OCI-LY7 (cell line): ENCODE data around the gene COL6A5. TPM values are rescaled to one million over a fixed set of nuclear protein-coding genes. Genes with fewer than 3 reads are reported as not detected.

Source experiments
- BruUV-seq: library from RNA; stranded (reverse); fragments of 400-500 nt; replicated peaks from 2 replicates; lab custom pipeline; 2021; lab: Mats Ljungman, UMichigan
- CTCF ChIA-PET: fragments of 300-600 bp; sonication (Branson Sonifier 250); formaldehyde crosslinking; loops from one replicate; lab custom pipeline; 2022; ENCODE audit warnings: antibody characterized with exemption; ENCODE audit not compliant: unreplicated experiment; lab: Charles Lee
- POLR2A ChIA-PET: fragments of 300-600 bp; sonication (Branson Sonifier 250); formaldehyde crosslinking; loops from one replicate; lab custom pipeline; 2022; ENCODE audit warnings: antibody characterized with exemption; lab: Charles Lee
- DNase-seq: peaks from one replicate; pipeline ENCODE4 v3.0.0-alpha.2; 2015; ENCODE audit warnings: low spot score
- H2AFZ ChIP-seq: fragments of 200-600 bp; sonication (generic), shearing (Covaris generic); 2 replicates; pipeline ENCODE4 v1.6.1; 2014; ENCODE audit warnings: mild to moderate bottlenecking, antibody characterized with exemption, low read length, moderate library complexity
- H3K27ac ChIP-seq: fragments of 200-600 bp; sonication (generic); 2 replicates; pipeline ENCODE4 v1.5.1; 2014; ENCODE audit warnings: mixed run types, low read depth, mild to moderate bottlenecking, moderate library complexity, low read length, inconsistent platforms; ENCODE audit not compliant: poor library complexity, severe bottlenecking
- H3K36me3 ChIP-seq: fragments of 200-600 bp; sonication (generic); 2 replicates; pipeline ENCODE4 v1.6.1; 2014; ENCODE audit warnings: mild to moderate bottlenecking, antibody characterized with exemption, low read length, moderate library complexity, mixed read lengths; ENCODE audit not compliant: insufficient read depth
- H3K4me1 ChIP-seq: fragments of 200-600 bp; sonication (generic); 2 replicates; pipeline ENCODE4 v1.5.1; 2014; ENCODE audit warnings: mild to moderate bottlenecking, low read length; ENCODE audit not compliant: insufficient read depth, poor library complexity, severe bottlenecking
- H3K4me2 ChIP-seq: fragments of 200-600 bp; sonication (generic); 2 replicates; pipeline ENCODE4 v1.6.1; 2014; ENCODE audit warnings: mild to moderate bottlenecking, low read length
- H3K4me3 ChIP-seq: fragments of 200-600 bp; sonication (generic); 2 replicates; pipeline ENCODE4 v1.5.1; 2014; ENCODE audit warnings: mild to moderate bottlenecking, low read depth, low read length; ENCODE audit not compliant: poor library complexity, severe bottlenecking
- H3K79me2 ChIP-seq: fragments of 200-600 bp; sonication (generic); 2 replicates; pipeline ENCODE4 v1.6.1; 2016; ENCODE audit warnings: low read depth, mild to moderate bottlenecking, low read length, moderate library complexity, mixed read lengths; ENCODE audit not compliant: insufficient read depth
- H3K9me2 ChIP-seq: fragments of 200-600 bp; sonication (generic); 2 replicates; pipeline ENCODE4 v1.6.1; 2016; ENCODE audit warnings: mild to moderate bottlenecking, low read length, mixed read lengths; ENCODE audit not compliant: insufficient read depth
- H3K9me3 ChIP-seq: fragments of 200-600 bp; sonication (generic); 2 replicates; pipeline ENCODE4 v1.6.1; 2014; ENCODE audit warnings: mild to moderate bottlenecking, mixed run types, low read length, mixed read lengths
- H4K20me1 ChIP-seq: fragments of 200-600 bp; sonication (generic); 2 replicates; pipeline ENCODE4 v1.6.1; 2014; ENCODE audit warnings: mild to moderate bottlenecking, antibody characterized with exemption, low read length, moderate library complexity, mixed read lengths; ENCODE audit not compliant: insufficient read depth
- EZH2phosphoT487 ChIP-seq: fragments of 200-600 bp; sonication (generic); IDR thresholded peaks from 2 replicates; pipeline ENCODE4 v1.6.1; 2018; ENCODE audit warnings: low read depth, borderline replicate concordance, mild to moderate bottlenecking, mixed run types, antibody characterized with exemption, low read length, moderate library complexity, mixed read lengths
- intact Hi-C: fragments of 100-400 bp; cut with micrococcal nuclease; formaldehyde crosslinking; loops from one replicate; pipeline ENCODE4 v1.10.0; 2022; ENCODE audit not compliant: unreplicated experiment
- total RNA-seq, 2 experiments: library from RNA; depleted of rRNA in 1 of 2; stranded (reverse); fragments of >200 nt in 1 of 2; shearing (Covaris generic) in 1 of 2; gene quantifications; 2 replicates each; pipeline ENCODE4 v1.2.3, GENCODE V29; 2014 to 2022
- TF ChIP-seq, protein P1 (sequence below): fragments of 200-600 bp; sonication (generic); conservative IDR thresholded peaks from 2 replicates; pipeline ENCODE4 v1.5.1; 2014; ENCODE audit warnings: mild to moderate bottlenecking, antibody characterized with exemption, low read length, moderate library complexity, mixed read lengths

COL6A5 gene
- total RNA-seq, 2 experiments from 2014 or later: not detected

DNA sequence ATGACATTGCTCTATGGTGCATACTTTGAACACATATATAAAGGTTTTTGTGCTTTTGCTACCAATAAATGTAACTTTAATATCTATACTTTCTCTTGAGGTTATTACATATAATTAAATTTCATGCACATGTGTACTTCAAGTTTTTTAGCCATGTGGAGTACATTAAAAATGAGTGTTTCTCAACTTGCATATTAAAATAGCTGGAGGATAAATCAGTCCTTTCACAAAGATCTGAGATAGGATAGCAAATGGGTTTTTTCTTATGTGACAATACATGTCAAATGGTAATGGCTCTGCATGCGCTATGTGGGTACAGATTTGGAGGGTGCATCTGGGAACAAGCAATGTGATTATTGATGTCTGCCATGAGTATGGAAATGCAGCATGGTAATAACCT, 122.8 kb downstream of the COL6A5 start:
- no peak overlapping the region for H3K27ac ChIP-seq
- intact Hi-C loops: no loop called here
- no peak for DNase-seq
- H3K79me2 ChIP-seq: no peaks in the 10 kb centered on the region
- no peak overlapping the region for H3K4me2 ChIP-seq
- H3K36me3 ChIP-seq: no peaks in the 10 kb centered on the region
- no TSS peak for BruUV-seq
- CTCF ChIA-PET: no interaction called here
- H3K4me3 ChIP-seq: no peak overlapping the region
- no peak overlapping the region for H2AFZ ChIP-seq
- H4K20me1 ChIP-seq: no peaks in the 10 kb centered on the region
- TF ChIP-seq EZH2phosphoT487: no peak
- TF ChIP-seq, protein P1, sequence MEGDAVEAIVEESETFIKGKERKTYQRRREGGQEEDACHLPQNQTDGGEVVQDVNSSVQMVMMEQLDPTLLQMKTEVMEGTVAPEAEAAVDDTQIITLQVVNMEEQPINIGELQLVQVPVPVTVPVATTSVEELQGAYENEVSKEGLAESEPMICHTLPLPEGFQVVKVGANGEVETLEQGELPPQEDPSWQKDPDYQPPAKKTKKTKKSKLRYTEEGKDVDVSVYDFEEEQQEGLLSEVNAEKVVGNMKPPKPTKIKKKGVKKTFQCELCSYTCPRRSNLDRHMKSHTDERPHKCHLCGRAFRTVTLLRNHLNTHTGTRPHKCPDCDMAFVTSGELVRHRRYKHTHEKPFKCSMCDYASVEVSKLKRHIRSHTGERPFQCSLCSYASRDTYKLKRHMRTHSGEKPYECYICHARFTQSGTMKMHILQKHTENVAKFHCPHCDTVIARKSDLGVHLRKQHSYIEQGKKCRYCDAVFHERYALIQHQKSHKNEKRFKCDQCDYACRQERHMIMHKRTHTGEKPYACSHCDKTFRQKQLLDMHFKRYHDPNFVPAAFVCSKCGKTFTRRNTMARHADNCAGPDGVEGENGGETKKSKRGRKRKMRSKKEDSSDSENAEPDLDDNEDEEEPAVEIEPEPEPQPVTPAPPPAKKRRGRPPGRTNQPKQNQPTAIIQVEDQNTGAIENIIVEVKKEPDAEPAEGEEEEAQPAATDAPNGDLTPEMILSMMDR: no peak
- POLR2A ChIA-PET: no interaction called here
- H3K4me1 ChIP-seq: no peaks in the 10 kb centered on the region
- no peaks in the 10 kb centered on the region for H3K9me2 ChIP-seq
- H3K9me3 ChIP-seq: no peaks in the 10 kb centered on the region

DNA sequence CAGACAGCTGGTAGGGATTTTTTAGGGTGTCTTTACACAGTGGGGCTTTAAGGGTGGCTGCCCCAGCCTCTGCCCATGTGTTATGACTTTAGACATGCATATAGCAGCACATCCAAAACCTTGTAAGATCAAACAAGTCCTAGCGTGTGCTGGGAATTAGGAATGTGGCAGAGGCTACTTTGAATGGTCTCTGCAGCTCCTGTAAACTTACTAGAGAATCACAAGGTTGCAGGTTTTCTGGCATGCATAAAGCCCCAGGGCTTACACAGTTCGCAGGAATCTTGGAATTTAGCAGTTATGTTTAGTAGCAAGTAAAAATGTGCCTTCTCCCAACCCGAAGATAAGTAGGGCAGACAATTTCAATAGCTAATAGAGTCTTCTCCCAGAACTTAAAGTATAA, 124.7 kb downstream of the COL6A5 start:
- Histone ChIP-seq H3K4me1 (no peaks in the 10 kb centered on the region), H3K4me2 (no peak overlapping the region), H3K4me3 (no peak overlapping the region), H3K36me3 (no peaks in the 10 kb centered on the region), H3K9me2 (no peaks in the 10 kb centered on the region), H3K79me2 (no peaks in the 10 kb centered on the region), H2AFZ (no peak overlapping the region), H3K9me3 (no peaks in the 10 kb centered on the region), H4K20me1 (no peaks in the 10 kb centered on the region), H3K27ac (no peak overlapping the region)
- DNase-seq: no peak
- ChIA-PET POLR2A (interaction anchor here (0.6 to 0.8 kb wide), 4 partner anchors 10 to 166 kb away, joined by 3 read pairs; no protein-coding TSS in a partner anchor), CTCF (no interaction called here)
- intact Hi-C loops: no loop called here
- TF ChIP-seq EZH2phosphoT487: no peak
- TF ChIP-seq, protein P1: no peak
- no TSS peak for BruUV-seq

DNA sequence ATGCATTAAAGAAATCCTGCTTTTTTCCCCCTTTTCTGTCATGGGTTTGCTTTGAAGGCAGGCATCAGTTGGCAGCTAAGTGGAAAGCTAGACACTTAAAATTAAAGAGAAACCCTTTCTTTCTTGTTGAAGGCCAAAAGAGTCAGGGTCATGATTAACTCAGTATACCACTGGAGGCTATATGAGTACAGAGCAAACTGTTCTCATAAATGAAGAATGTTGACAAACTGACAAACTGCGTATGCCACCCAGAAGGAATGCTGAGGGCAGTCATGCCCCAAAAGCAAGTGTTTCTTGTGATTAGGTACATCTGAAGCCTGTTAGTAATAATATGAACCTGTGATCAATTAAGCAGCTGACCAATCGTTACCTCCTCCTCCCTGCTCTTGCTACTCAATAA, 127.9 kb downstream of the COL6A5 start:
- no peaks in the 10 kb centered on the region for H3K9me3 ChIP-seq
- no peak for TF ChIP-seq EZH2phosphoT487
- TF ChIP-seq, protein P1: no peak
- no peak overlapping the region for H3K4me3 ChIP-seq
- ChIA-PET POLR2A (interaction anchor here (0.5 kb wide), 1 partner anchor 23 kb away, joined by 3 read pairs; no protein-coding TSS in a partner anchor), CTCF (no interaction called here)
- H3K36me3 ChIP-seq: no peaks in the 10 kb centered on the region
- no TSS peak for BruUV-seq
- no peaks in the 10 kb centered on the region for H3K9me2 ChIP-seq
- no peak for DNase-seq
- H2AFZ ChIP-seq: no peak overlapping the region
- no peaks in the 10 kb centered on the region for H3K79me2 ChIP-seq
- H3K4me1 ChIP-seq: no peaks in the 10 kb centered on the region
- intact Hi-C loops: no loop called here
- no peak overlapping the region for H3K27ac ChIP-seq
- H3K4me2 ChIP-seq: no peak overlapping the region
- no peaks in the 10 kb centered on the region for H4K20me1 ChIP-seq
